ENCODE results near the gene PRIM1. TPM values are rescaled to one million over a fixed set of nuclear protein-coding genes. Genes with fewer than 3 reads are reported as not detected.
"Not testable (repeated sequence)": the region's sequence is repeated elsewhere in the genome, so short reads cannot be mapped to it uniquely, and the experiment has no call there.

Gene PRIM1
- total RNA-seq = 1.5 and 4.0 TPM in 2 replicates

DNA sequence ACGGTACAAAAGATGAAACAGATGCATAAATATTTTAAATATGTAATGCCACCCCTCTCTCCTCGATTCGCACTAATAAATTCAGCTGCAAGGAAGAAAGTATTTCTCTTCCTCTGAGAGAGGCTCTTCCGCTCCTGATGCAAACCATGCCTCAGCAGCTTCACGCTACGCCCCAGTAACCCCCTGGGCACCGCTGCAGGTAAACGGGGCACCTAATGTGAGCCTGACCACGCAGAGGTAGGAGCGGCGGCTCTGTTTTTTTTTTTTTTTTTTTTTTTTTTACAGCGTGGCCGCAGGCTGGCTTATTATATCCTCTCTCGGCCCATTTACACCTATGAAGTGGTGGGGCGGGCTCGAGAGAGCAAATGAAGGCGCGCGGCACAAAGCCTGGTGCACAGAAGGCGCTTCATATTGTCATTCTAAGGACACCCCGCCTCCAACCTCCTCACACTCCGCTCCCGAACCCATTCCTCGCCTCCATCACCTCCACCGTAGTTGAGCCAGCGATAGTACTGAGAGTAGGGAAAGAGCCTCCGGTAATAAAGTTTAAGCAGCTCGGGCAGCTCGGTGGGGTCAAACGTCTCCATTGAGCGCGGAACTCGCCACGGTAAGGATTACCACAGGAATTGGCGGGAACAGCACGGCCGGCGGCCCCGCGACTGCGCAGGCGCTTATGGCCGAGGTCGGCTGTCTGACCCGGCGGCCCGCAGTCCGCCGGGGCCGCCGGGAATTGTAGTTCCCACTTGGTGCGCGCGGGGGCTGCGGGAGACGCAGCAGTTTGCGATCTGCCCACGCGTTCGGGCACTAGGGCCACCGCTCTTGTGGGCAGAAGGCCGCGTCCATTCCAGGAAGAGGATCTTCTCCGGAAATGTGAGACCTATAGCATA is at the start of gene PRIM1:
TSS of gene PRIM1 (minus strand) at position 612 of the 887 bp plus-strand sequence. CDS start at position 587, 25 bp downstream.
- no peak for DNase-seq (ENCODE audit: extremely low read depth, low read depth, low spot score)

DNA sequence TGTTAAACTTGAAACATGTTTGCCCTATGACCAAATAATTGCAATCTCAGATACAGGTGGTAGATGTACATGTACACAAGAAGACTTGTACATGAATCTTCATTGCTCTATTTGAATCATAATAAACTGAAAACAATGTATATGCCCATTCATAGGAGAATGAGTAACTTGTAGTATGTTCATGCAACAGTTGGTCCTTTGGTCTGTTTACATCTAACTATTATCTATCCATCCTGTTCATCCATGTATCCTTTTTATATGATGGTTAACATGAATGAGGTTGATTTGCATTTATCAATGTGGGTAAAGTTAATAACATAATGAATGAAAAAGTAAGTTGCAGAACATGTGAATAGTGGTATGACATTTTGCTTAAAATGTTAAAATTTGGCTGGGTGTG is 48.1 kb upstream of the PRIM1 start:
- DNase-seq (ENCODE audit: extremely low read depth, low read depth, low spot score) = no peak

DNA sequence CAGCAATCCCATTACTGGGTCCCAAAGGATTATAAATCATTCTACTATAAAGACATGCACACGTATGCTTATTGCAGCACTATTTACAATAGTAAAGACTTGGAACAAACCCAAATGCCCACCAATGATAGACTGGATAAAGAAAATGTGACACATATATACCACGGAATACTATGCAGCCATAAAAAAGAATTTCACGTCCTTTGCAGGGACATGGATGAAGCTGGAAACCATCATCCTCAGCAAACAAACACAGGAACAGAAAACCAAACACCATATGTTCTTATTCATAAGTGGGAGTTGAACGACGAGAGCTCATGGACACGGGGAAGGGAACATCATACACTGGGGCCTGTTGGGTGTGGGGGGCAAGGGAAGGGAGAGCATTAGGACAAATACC is 47.2 kb upstream of the PRIM1 start:
- DNase-seq (ENCODE audit: extremely low read depth, low read depth, low spot score) = not testable (repeated sequence)

DNA sequence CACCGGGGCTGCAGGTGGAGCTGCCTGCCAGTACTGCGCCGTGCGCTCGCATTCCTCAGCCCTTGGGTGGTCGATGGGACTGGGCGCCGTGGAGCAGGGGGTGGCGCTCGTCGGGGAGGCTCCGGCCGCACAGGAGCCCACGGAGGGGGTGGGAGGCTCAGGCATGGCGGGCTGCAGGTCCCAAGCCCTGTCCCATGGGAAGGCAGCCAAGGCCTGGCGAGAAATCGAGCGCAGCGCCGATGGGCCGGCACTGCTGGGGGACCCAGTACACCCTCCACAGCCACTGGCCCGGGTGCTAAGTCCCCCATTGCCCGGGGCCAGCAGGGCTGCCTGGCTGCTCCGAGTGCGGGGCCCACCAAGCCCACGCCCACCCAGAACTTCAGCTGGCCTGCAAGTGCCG is 43.7 kb upstream of the PRIM1 start:
- not testable (repeated sequence) for DNase-seq (ENCODE audit: extremely low read depth, low read depth, low spot score)

DNA sequence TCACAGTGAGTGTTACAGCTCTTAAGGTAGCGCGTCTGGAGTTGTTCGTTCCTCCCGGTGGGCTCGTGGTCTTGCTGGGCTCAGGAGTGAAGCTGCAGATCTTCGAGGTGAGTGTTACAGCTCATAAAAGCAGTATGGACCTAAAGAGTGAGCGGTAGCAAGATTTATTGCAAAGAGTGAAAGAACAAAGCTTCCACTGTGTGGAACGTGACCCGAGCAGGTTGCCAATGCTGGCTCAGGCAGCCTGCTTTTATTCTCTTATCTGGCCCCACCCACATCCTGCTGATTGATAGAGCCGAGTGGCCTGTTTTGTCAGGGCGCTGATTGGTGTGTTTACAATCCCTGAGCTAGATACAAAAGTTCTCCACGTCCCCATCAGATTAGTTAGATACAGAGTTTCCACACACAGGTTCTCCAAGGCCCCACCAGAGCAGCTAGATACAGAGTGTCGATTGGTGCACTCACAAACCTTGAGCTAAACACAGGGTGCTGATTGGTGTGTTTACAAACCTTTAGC is 43.0 kb upstream of the PRIM1 start:
- not testable (repeated sequence) for DNase-seq (ENCODE audit: extremely low read depth, low read depth, low spot score)

DNA sequence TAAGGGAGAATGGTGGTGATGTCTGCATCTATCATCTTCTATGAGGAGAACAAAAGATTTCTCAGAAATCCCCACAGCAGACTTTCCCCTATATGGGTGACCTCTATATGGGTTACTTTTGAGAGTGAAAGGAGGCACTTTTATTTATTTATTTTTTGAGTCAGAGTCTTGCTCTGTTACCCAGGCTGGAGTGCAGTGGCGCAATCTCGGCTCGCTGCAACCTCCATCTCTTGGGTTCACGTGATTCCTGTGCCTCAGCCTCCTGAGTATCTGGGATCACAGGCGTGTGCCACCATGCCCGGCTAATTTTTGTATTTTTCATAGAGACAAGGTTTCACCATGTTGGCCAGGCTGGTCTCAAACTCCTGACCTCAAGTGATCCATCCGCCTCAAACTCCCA is 41.0 kb upstream of the PRIM1 start:
- DNase-seq (ENCODE audit: extremely low read depth, low read depth, low spot score) = not testable (repeated sequence)

DNA sequence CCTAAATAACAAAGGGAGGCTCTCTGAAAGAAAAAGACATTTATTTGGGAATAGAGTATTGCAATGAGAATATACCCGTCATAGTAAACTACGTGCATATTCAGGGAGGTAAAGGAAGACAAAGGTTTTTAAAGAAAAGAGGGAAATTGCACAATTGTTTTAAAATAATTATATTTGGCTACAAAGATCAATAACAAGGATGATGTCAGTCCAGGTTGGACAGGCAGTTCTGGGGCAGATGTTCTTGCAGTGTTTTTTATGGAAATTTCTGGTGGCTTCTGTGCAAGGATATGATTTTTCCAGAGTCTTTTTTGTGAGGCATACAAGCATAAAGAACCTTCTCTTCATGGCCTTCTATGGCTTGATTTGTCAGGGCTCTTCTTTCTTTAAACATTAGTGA is 40.6 kb upstream of the PRIM1 start:
- no peak for DNase-seq (ENCODE audit: extremely low read depth, low read depth, low spot score)

DNA sequence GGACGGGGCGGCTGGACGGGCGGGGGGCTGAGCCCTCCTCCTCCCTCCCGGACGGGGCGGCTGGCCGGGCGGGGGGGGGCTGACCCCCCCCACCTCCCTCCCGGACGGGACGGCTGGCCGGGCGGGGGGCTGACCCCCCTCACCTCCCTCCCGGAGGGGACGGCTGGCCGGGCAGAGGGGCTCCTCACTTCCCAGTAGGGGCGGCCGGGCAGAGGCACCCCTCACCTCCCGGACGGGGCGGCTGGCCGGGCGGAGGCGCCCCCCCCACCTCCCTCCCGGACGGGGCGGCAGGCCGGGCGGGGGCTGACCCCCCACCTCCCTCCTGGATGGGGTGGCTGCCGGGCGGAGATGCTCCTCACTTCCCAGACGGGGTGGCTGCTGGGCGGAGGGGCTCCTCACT is 37.3 kb upstream of the PRIM1 start:
- not testable (repeated sequence) for DNase-seq (ENCODE audit: extremely low read depth, low read depth, low spot score)

DNA sequence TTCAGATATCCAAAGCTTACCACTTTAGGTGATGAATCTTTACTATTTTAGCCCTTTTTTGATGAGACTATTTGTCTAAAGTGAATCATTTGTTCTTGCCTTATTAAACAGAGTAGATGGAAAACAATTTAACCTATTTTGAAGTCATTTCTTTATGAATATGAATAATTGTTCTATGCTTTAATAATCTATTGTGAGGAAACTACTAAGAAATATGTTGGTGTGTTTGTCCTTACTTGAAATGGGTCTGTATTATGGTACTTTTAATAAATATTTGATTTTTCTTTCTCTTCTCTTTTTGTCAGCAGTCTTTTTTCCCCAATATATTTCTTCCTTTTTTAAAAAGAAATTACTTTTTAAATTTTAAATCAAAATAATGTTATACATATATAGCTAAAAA is 35.4 kb upstream of the PRIM1 start:
- no peak for DNase-seq (ENCODE audit: extremely low read depth, low read depth, low spot score)

DNA sequence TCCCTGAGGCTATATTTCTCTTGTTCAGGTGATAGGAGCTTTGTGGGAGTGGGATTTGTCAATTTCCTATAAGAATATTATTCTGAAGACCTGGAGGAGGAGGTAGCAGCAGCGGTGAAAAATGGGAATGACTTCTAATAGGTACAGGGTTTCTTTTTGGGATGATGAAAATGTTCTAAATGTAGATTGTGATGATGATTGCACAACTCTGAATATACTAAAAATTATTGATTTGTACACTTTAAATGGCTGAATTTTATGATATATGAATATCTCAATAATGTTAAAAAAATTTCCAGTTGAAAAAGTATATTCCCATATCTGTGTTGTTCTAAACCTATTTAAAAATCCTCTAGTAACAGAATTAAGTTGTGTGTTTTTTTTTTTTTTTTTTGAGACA is 33.8 kb upstream of the PRIM1 start:
- DNase-seq (ENCODE audit: extremely low read depth, low read depth, low spot score) = no peak

DNA sequence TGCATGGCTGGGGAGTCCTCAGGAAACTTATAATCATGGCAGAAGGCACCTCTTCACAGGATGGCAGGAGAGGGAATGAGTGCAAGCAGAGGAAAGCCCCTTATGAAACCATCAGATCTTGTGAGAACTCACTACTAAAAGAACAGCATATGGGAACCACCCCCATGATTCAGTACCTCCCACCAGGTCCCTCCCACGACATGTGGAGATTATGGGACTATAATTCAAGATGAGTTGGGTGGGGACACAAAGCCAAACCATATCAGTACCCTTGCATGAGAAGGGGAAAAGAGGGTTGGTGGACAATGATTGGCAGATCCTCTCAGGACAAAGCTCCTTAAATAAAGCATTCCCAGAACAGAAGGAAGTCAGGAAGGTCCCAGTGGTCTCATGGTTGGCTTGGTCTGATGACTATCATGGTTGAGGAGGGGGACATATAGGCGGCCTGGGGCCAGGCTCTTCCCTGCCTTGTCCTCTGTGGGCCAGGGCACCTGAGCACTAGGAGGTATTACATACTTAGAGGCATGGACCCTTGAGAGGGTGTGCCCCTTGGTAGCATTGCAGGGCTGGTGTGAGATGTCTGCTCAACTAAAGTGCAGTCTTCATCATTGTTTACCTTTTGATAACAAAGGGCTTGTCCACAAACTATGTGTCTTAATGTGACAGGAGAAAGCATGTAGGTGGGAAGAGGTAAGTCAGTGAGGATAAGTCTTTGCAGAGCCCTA is 33.2 kb upstream of the PRIM1 start:
- DNase-seq (ENCODE audit: extremely low read depth, low read depth, low spot score) = no peak

DNA sequence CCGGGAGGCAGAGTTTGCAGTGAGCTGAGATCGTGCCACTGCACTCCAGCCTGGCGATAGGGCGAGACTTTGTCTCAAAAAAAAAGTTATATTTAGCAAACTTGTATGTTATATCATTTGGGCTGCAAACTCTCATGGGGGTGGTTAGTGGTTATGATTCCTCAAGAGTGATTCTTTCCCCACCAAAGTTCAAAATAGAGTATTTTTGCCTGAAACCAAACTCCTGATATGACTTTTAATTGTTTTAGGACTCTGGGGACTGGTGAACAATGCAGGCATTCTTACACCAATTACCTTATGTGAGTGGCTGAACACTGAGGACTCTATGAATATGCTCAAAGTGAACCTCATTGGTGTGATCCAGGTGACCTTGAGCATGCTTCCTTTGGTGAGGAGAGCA is 29.6 kb upstream of the PRIM1 start:
- no peak for DNase-seq (ENCODE audit: extremely low read depth, low read depth, low spot score)

DNA sequence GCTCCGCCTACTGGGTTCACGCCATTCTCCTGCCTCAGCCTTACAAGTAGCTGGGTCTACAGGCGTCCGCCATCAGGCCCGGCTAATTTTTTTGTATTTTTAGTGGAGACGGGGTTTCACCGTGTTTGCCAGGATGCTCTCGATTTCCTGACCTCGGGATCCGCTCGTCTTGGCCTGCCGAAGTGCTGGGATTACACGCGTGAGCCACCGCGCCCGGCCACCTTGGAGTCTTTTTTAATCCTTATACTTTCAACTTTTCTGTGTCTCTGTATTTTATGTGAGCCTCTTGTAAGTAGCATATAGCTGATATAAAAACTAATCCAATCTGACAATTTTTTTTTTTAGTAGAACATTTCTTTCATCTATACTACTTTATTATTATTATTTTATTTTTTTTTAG is 26.6 kb upstream of the PRIM1 start:
- no peak for DNase-seq (ENCODE audit: extremely low read depth, low read depth, low spot score)

DNA sequence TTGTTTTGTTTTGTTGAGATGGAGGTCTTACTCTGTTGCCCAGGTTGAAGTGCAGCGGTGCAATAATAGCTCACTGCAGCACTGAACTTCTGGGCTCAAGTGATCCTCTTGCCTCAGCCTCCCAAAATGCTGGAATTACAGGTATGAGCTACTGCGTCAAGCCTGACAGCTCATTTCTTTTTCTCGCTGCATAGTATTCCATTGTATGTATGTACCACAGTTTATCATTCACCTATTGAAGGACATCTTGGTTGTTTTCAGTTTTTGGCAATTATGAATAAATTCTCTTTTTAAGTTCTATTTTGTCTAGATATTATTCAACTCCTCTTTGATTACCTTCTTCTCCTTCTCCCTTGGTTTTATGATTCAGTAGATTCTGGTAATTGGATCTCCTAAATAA is 24.5 kb upstream of the PRIM1 start:
- DNase-seq (ENCODE audit: extremely low read depth, low read depth, low spot score) = no peak

DNA sequence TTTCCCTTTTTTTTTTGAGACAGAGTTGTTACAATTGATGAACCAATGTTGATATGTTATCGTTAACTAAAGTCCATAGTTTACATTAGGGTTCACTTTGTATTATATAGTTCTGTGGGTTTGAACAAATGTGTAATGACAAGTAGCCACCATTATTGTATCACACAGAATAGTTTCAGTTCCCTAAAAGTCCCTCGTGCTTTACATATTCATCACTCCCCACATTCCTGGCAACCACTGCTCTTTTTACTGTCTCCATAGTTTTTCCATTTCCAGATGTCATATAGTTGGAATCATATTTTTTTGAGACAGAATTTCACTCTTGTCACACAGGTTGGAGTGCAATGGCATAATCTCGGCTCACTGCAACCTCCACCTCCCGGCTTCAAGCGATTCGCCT is 23.5 kb upstream of the PRIM1 start:
- no peak for DNase-seq (ENCODE audit: extremely low read depth, low read depth, low spot score)

DNA sequence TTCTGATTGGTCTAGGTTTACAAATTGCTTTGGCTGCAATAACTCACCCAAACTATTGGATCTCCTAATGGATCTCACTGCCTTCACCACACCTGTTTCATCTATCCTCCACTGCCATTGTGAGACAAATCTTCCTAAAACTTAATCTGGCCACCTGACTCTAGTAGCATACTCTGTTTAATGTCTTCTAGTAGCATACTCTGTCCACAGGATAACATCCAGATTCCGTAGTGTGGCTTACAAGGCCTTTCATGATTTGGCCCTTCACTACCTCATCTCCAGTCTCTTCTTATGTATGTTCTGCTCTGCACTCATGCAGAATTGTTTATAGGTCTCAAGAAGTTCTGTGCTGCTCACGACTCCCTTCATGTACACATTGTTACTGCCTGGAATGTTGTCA is 21.0 kb upstream of the PRIM1 start:
- DNase-seq (ENCODE audit: extremely low read depth, low read depth, low spot score) = no peak

DNA sequence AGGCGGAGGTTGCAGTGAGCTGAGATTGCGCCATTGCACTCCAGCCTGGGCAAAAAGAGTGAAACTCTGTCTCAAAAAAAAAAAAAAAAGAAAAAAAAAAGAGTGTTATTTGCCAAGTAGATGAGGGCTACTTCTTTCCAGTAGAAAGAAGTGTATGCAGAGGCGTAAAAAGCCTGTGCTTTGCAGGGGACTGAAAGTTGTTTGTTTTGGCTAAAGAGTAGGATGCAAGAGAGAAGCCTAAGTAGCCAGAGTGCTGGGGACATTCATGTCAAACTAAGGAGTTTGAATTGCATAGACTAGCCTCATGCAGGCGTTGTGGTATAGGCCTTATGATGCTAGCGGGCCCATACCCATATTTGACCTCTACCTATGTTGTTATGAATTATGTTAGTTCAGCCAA is 20.5 kb upstream of the PRIM1 start:
- no peak for DNase-seq (ENCODE audit: extremely low read depth, low read depth, low spot score)

DNA sequence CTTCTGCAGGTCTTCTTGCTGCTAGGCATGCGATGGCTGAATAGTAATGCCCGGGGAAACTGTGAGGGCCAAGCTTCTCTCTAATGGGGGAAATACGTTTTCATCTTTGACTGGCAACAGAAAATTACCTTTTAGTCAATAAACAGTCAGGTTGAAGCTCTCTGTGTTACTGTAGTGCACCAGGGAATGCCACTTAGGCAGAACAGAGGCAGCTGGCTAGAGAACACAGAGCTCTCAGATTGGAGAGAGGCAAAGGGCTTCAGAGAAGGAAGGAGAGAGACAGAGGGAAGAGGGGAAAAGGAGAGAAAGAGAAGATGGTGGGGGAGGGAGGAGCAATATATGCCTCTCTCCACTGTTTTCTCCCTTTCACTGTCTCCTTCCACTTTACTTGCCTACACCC is 17.7 kb upstream of the PRIM1 start:
- DNase-seq (ENCODE audit: extremely low read depth, low read depth, low spot score) = no peak

DNA sequence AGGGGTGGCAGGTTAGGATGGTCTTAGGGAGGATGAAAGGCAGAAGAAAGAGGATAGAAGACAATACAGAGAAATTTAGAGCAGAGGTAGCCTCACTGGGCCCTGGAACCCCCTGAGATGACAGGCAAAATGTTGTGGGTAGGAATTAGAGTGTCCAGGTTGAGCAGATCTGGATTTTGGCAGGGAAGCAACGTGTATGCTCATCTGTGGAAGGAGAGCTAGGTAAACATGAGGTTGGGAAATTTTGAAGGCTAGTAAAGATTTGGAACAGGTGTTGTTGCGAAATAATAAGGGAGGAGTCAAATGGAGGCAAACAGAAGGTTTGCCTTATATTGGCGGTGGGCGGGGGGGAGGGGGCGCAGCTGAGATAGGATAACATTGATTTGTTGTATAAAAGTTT is 16.3 kb upstream of the PRIM1 start:
- no peak for DNase-seq (ENCODE audit: extremely low read depth, low read depth, low spot score)

DNA sequence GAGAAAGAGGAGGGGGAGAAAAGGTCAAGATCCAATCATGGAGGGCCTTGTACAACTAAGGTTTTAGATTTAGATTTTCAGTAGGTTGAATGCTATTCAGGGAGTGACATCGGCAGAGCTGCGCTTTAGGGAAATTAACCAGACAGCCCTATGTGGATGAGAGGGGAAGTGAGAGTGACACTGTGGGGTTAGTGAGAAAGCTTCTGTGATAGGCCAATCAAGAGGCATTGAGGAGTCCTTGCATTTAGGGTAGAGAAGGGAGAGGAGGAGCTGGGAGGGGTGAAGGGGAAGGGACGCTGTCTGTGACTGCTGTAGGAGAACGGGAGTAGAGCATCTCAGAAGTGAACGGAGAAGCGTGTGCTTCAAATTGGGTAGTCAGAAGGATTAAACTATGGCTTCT is 14.4 kb upstream of the PRIM1 start:
- no peak for DNase-seq (ENCODE audit: extremely low read depth, low read depth, low spot score)

DNA sequence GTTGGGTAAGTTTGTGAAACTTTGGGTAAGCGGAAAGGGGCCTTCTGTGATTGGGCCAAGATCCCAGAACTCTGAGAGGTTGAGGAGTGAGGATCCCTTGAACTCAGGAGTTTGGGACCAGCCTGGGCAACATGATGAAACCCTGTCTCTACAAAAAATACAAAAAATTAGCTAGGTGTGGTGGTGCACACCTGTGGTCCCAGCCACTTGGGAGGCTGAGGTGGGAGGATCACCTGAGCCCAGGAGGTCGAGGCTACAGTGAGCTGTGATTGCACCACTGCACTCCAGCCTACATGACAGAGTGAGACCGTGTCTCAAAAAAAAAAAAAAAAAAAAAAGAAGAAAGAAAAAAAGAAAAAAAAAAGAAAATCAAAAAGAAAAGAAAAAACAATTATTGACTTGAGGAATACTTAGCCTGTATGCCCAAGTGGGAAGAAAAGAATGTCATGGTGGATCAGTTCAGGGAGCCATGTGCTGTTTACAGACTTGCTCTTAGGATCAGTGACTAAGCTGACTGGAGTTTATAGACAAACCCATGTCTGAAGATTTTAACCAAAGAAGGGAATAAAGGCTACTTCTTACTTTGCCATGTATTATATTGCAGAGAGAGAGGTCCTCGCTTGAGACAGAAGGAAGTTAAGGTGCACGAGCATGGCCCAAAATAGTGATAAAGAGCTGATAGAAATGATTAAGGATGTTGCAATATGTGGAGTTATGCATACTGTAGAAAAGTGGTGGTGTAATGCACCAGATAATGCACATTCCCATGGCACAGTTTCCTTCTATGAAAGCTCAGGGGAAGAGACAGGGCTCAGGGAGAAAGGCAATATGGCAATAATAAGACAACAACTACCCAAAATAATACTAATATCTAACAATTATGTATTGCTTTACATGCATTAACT is 11.9 kb upstream of the PRIM1 start:
- DNase-seq (ENCODE audit: extremely low read depth, low read depth, low spot score) = no peak

Data from glomerular endothelial cell (primary cell).